ENCODE measurements around the gene RTP1.
"Not testable (repeated sequence)": the region's sequence is repeated elsewhere in the genome, so short reads cannot be mapped to it uniquely, and the experiment has no call there.

Gene RTP1

GRCh38 chr3:187197335-187197649, at the start of gene RTP1:
TSS of gene RTP1 (plus strand) at chr3:187197486. CDS start at chr3:187197516, 30 bp downstream.
- peak; percentile 33 for DNase-seq (ENCODE audit: low read depth, low spot score)

GRCh38 chr3:187150186-187150585, 47.1 kb upstream of the RTP1 start:
- no peak for DNase-seq (ENCODE audit: low read depth, low spot score)

- DNase-seq (ENCODE audit: low read depth, low spot score), result no peak
Measured at GRCh38 chr3:187150599-187150998, 46.7 kb upstream of the RTP1 start.

- DNase-seq (ENCODE audit: low read depth, low spot score), result no peak
Measured at GRCh38 chr3:187161556-187161955, 35.7 kb upstream of the RTP1 start.

- no peak for DNase-seq (ENCODE audit: low read depth, low spot score)
Measured at GRCh38 chr3:187162265-187162953, 34.9 kb upstream of the RTP1 start.

GRCh38 chr3:187165144-187165543, 32.1 kb upstream of the RTP1 start:
- peak; percentile 70 for DNase-seq (ENCODE audit: low read depth, low spot score)

- DNase-seq (ENCODE audit: low read depth, low spot score), result no peak
Measured at GRCh38 chr3:187166750-187167149, 30.5 kb upstream of the RTP1 start.

- DNase-seq (ENCODE audit: low read depth, low spot score), result no peak
Measured at GRCh38 chr3:187167777-187168176, 29.5 kb upstream of the RTP1 start.

GRCh38 chr3:187169231-187169960, 27.9 kb upstream of the RTP1 start:
- DNase-seq (ENCODE audit: low read depth, low spot score), result no peak

- DNase-seq (ENCODE audit: low read depth, low spot score), result not testable (repeated sequence)
Measured at GRCh38 chr3:187170911-187171310, 26.4 kb upstream of the RTP1 start.

GRCh38 chr3:187172929-187173328, 24.4 kb upstream of the RTP1 start:
- no peak for DNase-seq (ENCODE audit: low read depth, low spot score)

- no peak for DNase-seq (ENCODE audit: low read depth, low spot score)
Measured at GRCh38 chr3:187181454-187182170, 15.7 kb upstream of the RTP1 start.

- no peak for DNase-seq (ENCODE audit: low read depth, low spot score)
Measured at GRCh38 chr3:187183210-187183862, 13.9 kb upstream of the RTP1 start.

GRCh38 chr3:187183903-187184302, 13.4 kb upstream of the RTP1 start:
- no peak for DNase-seq (ENCODE audit: low read depth, low spot score)

GRCh38 chr3:187185759-187186158, 11.5 kb upstream of the RTP1 start:
- DNase-seq (ENCODE audit: low read depth, low spot score), result no peak

GRCh38 chr3:187186375-187186774, 10.9 kb upstream of the RTP1 start:
- no peak for DNase-seq (ENCODE audit: low read depth, low spot score)

- peak; percentile 91 for DNase-seq (ENCODE audit: low read depth, low spot score)
Measured at GRCh38 chr3:187186801-187187421, 10.4 kb upstream of the RTP1 start.

- DNase-seq (ENCODE audit: low read depth, low spot score), result no peak
Measured at GRCh38 chr3:187188931-187189330, 8.4 kb upstream of the RTP1 start.

GRCh38 chr3:187191271-187191670, 6.0 kb upstream of the RTP1 start:
- no peak for DNase-seq (ENCODE audit: low read depth, low spot score)

GRCh38 chr3:187193181-187193580, 4.1 kb upstream of the RTP1 start:
- DNase-seq (ENCODE audit: low read depth, low spot score), result no peak

- DNase-seq (ENCODE audit: low read depth, low spot score), result no peak
Measured at GRCh38 chr3:187196573-187197334, 532 bp upstream of the RTP1 start.

All from astrocyte of the hippocampus (primary cell).